Activated CD4-positive, alpha-beta T cell treated with anti-CD3 and anti-CD28 coated beads for 24 hours (primary cell): Measurements from ENCODE around the gene HEG1.

Source experiments
- DNase-seq, 2 donors: peaks; one replicate each; pipeline ENCODE4 v3.0.0-alpha.2; 2020; ENCODE audit warnings: low read depth in 2 of 2

The HEG1 gene

DNA sequence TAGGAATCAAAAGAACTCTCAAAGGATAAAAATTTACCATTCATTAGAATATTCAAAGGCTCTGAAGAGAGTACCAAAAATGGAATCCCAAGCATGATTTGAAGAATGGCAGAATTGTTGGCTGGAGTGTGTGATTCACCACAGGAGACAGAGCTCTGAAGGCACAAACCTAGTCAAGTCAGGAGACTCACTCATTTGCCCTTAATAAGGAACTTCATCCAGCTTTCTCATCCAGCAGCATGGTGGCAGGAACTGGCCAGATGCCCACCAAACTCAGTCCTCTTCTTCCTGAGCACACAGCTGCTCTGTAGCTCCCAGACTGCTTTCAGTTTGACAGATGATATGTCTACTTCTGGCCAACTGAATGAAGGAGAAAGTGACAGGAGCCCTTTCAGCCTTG lies 16.5 kb upstream of the HEG1 start:
- DNase-seq = no peak

DNA sequence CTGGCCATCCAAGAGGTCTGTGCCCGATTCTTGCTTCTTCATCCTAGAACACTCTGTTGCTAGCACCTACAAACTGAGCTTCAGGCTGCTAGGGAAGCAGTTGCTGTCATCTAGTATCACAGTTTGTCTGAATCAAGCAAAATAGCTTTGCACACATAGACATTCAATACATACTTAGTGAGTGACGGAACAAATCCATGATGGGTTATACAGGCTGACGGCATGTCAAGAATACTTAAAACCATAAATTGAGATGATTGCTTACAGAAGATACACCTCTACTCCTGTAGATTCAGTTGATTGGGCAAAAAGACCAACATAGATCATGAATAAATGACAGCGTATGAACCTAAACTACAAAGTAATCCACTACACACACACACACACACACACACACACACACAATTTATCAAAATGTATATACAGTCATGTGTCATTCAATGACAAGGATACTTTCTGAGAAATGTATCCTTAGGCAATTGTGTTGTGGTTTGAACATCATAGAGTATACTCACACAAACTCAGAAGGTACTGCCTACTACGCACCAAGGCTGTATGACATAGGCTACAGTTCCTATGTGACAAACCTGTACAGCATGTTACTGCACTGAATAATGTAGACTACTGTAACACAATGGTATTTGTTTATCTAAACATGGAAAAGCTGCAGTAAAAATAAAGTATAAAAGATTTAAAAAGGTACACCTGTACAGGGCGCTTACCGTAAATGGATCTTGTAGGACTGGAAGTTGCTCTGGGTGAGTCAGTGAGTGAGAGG lies 14.4 kb upstream of the HEG1 start:
- no peak for DNase-seq

DNA sequence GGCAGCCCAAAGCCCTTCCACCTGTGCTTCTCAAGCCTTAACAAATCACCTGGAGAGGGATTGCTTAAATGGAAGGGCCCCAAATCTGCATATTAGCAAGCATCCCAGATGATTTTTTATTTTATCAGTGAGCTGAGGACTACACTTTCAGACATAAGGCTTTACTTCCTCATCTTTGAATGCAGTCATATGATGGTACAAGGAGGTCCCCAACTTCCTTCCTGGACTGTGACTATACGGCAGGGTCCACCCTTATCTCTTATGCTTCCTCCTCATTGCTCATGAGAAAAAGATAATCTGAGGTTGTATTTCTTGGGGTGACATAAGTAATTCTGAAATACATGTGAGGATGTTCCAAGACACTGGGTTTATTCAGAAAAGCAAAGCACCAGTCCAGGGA lies 13.7 kb upstream of the HEG1 start:
- DNase-seq = no peak

DNA sequence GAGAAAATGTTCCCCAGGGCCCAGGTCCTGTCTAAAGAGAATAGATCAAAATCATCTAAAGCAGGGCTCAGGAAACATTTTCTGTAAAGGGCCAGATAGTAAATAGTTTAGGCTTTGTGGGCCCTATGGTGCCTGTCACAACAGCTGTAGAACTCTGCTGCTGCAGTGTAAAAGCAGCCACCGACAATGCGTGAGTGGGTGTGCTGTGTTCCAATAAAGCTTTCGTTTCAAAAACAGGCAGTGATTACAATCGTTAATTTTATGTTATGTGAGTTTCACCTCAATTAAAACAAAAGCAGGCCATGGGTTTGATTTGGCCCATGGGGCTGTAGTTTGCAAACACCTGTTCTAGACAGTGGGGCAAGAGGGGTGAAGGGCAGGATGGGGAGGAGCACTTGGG lies 12.5 kb upstream of the HEG1 start:
- DNase-seq = no peak

DNA sequence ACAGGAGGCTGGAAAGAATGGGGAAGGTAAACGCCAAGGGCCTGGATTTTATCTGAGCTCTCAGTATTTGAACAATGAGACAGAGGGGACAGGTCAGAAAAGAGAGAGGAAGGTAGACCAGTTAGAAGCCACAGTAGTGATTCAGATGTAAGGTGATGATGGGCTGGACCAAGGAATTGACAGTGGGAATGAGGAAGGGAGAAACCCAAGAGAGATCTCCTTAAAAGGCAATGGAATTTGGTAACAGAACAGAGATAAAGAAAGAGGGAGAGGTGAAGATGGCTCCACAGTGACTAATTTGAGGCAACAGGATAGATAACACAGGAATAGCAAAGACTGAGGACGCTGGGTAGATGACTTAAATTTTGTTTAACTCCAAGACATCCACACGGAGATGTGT lies 11.4 kb upstream of the HEG1 start:
- no peak for DNase-seq

DNA sequence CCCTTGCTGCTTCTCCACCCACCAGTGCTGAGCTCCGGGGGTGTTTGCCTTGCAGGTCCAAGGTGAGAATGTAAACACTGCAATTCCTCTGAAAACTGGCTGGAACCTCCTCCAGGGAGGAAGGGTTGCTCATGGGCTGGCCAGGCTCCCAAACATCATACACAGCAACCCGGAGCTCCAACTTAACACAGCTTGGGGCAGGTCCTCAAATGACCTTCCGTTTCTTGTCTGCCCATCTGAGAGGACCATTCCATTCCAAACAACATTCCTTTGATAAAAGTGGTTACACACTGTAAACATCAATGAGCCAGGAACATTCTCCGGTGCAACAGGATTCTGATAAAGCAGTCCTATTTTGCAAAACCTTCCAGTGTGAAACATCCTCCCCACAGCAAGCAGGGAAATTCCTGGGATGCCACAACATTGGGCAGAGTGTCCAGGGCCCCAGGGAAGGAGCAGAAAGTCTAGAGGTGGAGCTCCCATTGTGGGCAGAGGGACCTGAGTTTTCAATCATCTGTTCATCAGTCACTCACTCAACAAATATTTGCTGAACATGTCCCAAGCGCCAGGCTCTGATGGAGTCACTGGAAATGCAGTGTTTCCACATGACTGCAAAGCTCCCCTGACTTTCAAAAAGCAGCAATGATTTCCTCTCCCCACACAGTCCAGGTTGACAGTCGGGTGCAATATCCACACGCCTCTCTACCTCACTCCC lies 7.3 kb upstream of the HEG1 start:
- no peak for DNase-seq

DNA sequence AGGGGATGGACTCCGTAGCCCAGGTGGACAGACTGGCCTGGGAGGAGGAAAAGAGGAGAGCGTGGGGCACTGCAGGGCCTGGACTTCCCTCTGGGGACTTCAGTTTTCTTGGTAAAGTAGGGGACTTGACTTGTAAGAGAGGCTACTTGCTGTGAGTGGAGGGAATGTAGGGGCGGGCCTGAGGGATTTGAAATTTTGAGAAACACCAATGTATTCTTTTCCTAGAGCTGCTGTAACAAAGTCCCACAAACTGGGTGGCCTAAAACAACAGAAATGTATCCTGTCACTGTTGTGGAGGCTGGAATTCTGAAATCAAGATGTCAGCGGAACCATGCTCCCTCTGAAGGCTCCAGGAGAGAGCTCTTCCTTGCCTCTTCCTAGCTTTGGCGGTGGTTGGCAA lies 5.8 kb upstream of the HEG1 start:
- no peak for DNase-seq

DNA sequence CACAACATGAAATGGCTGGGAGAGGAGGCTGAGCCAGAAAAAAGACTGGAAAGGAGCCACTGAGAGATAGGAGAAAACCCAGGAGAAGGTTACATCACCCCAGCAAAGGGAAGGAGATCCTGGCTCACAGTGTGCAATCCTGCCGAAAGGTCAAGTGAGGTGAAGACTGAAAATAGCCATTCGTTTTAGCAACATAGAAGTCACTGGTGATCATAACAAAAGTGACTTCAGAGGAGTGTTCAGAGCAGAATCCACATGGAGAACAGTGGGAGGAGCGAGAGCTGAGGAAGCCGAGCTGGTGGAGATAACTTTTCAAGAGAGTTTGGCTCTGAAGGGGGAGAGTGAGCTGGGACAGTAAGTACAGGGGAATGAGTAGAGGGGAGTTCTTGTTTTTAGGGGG lies 5.4 kb upstream of the HEG1 start:
- DNase-seq = no peak

DNA sequence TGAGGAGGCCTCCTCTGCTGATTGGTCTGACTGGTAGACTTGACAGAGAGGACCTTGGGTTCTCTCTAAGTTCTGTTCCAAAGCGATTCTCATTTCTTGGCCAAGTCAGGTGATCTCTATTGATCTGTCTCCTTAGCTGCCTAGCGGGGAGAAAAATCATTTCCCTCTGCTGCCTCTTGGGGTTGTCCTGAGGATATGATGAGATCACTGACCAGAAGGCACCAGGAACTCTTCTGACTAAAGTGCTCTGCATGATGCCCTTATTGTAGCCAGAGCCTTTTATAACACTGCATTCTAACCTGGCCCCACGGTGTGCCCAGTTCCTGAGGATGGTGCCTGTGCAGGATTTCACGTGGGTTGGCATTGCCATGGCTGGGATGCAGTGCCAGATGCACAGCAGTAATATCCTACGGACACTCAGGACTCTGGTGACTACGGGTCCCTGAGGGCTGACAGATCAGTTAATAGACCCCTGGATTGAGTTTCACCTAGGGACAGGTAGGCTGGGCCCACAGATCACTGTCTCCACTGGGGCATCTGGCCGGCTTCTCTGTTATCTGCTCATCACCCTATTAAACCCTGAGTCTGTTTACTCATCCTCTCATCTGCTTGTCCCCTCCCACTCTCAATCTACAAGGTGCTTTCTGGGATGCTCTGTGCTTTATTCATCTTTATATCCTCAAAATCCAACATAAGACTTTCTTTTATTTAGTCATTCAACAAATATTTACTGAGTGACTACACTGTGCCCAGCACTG lies 3.9 kb upstream of the HEG1 start:
- DNase-seq = no peak

DNA sequence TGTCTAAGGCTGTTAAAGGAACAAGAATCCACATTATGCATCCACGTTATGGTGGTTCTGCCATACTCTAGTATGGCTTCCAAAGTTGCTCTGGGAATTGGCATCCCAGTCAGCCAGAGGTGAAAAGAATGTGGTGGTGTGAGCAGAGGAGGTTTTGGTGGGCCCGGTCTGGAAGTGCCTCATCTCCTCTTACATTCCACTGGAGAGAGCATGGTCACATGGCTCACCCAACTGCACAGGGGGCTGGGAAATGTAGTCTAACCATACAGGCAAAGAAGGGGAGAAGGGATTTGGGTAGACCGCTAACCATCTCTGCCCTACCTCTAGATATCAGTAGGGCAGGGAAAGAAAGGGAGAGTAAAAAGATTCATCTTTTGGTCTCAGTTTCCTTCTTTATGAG lies 3.2 kb upstream of the HEG1 start:
- DNase-seq = no peak

DNA sequence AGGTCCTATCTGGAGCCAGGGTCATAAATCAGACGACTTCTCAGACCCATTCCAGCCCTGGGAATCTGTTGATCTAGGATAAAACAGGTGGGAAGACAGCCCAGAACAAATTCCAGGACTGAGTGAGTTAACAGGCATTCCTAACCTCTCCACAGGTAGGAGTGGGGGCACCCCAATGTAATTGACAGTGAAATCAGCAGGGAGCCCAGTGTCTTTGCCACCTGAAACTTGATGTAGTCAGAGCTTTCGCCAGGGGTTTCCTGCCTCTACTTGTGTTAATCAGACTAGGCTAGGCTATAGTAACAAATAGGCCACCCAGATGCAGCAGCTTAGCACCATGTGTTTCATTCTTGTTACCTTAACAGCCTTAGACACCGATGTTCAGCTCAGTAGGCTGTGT lies 2.7 kb upstream of the HEG1 start:
- DNase-seq = no peak

DNA sequence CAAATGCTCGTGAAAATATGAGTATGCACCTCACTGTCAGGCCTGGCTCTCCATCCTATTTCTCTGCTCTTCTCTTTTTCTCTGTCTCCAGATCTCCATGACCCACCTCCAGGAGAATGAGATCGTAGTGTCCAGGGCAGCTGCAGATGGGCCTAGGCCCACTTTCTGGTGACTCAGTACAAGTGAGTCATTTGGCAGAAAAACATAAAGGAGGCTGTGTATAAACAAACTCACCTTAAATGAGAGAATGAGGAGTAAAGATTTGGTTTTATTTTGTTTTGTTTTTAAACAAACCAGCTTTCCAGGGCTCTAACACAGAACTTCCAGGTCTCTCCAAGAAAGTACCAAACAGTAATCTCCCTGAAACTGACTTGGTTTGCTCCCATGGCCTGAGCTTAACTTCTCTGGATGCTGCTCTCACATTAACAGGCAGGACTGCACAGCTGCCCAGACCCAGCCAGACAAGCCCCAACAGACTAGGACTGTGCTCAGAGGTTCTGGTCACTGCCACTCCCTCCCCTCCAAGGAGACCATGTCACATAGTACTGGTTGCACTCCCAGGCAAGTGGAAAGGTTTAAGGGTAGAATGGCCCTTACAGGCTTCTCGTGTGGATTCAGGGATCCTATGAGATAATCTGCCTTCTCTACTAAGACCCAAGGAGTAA lies 1.5 kb upstream of the HEG1 start:
- no peak for DNase-seq

DNA sequence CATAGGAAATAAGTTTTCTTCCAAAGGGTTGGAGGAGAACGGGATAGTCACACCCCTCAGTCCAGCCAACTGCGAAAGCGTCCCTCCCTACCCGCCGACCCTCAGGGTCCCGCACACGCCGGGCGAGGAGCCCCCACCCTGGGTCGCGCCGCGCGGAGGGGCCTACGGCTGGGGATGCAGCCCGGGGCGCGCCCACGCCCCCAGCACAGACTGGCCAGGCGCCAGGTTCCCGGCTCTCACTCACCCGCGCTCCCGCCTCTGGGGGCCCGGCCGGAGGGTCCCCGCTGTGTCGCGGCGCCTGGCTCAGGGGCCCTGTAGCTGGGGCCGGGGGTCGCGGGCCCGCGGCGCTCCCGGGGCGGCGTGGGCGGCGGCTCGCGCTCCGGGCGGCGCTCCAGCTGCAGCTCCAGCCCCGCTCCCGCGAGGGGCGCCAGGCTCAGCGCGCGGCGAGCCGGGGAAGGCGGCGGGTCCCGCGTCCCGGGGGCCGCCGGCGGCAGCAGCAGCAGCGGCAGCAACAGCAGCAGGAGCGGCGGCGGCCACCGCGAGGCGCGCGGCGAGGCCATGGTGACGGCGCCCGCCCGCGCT lies 375 bp downstream of the HEG1 start:
- no peak for DNase-seq

DNA sequence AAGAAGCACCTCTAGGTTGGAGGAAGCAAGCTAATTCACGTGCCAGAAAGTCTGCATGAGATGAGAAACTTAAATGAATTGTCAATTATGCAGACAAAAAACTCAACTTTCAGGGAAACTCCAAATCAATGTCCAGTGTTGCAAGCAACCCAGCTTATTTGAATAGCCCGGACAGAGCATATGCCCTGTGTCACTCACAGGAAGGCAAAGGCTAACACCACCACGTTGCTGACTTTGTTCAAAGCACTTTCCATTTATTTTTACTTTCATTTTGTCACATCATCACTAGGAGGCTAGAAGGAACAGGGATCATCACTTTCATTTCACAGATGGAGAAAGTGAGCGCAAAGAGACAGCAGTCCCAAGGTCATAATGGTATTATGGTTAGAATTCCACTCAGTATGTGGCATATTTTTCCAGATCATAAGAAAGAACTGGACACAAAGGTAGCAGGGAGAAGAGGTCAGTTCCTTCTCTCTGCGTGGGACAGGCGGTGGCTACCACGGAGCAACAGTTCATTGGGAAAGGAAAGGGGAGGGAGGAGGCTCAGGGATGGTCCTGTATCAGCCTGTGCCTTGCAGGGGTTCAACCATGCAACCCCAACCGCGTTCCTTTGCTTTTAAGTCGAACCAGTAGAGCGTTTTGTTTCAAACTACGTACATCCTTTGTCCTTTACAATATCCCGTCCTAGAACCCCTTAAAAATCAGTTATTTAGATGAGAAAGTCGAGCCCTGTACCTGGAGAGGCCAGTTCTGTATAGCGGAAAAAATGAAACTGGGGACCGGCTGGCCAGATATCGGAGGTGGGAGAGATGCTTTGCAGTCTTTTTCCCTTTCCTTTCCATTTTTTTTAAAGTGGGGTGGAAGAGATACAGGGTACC lies 1.1 kb downstream of the HEG1 start:
- no peak for DNase-seq

DNA sequence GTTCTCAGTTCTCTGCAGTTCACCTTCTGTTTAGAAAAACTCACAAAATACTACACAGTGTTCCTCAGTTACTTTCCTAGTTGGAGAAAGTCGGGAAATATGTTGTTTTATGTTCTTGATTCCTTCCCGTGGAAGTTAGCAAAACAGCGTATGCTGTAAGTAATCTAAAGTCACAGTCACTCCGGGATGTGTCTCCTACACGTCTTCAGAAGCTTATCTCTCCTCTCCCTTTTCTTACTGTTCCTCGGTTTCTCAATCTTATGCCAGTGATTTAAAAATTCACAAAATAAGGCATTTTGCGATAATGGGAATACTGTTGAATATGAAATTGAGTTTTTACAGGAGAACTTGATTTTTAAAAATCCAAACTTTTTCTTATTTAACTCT lies 1.7 kb downstream of the HEG1 start:
- no peak for DNase-seq

DNA sequence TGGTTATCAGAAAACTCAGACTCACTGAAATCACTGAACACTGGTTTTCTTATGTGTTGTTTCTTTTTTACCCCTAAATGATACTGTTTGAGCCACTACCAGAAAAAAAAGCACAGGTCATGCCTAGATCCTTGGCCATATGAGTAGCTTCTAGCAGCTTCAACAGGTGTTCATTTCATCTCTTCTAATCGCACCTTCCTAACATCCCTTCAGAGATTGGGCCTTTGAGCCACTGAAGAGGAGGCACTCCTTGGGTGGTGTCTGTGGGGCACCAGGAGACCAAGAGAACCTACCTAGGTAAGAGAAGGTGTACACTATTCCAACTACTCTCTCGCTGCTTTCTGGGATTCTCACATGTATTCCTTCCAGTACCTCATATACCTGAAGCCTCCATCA lies 2.5 kb downstream of the HEG1 start:
- DNase-seq = no peak

DNA sequence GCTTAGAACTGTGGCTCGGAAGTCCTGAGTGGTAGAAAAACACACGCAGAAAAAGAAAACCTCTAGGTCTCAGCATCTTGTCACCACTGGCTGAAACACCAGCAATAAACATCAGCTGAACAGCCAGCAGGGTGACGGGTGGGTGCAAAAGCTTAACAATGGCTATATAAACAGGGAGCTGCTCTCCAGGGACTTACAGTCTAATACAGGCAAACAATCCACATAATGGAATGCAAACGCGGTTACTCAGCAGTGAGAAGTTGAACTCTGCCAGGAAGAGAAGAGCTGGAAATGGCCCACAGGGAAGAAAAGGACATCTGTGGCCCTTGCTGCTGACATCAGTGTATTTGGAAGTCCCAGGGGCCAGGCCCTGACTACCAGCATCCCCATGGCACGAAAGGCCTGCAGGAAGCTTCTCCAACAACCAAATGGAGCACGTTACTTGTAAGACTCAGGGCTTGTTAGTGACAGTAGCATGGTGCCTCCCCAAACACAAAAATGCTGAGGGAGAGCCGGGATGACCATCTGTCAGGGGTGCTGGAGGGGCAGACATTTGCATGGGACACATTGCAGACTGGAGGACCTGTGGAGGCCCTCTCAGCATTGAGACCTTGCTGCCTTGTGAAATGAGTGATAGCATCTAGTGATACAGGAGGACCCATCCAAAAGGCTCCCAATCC lies 3.0 kb downstream of the HEG1 start:
- no peak for DNase-seq

DNA sequence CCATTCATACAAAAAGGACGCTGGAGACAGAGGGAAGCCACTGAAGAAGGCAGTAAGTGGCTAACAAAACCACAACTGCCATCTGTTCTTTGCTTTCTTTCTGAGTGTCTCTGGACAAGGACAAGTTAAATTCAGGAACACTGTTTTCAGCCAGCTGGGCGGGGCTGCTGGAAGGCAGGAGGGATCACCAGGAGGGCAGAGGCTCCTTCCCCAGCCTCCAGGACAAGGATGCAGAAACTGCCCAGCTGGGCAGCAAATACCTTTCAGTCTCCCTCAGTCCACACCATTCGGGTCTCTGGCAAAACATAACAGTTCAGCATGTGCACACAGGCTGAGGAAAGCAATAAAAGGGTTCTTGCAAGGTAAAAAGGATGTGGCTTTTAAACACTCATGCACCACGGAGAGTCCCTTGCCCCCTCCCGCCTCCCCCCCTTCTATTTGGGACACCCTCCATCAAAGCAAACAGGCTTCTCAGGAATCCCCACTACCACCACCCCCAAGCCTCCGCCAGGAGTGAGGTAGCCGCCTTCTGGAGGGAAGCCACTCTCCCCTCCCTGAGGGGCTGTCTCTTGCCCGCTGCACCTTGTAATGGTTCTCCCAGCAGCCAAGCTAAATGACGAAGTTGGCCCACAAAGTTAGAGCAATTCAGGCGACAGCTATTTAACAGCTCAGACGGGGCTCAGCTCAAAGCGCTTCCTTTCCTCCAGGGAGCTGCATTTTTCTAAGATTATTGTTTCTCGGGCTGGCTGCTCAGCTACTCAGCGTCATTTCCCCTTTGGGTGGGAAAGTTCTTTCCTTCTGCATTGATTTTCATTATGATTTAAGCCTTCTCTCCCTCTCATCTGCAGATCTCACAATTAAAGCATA lies 3.8 kb downstream of the HEG1 start:
- DNase-seq = peak; percentile 44 to 48

DNA sequence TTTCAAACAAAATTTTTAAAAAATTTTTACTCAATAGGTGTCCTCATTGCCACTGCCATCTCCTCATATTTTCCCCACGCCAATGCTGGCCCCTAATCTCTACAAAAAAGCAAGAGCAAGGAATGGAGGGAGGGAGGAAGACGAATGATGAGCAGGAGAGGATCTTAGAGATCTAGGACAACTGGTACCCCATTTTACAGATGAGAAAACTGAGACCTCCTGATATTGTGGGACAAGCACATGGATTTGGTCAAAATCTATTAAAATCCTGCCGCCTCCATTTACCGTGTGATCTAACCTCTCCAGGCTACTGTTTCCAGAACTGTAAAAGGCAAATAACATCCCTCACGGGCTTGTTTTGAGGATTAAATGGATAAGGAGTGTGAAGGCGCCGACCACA lies 4.6 kb downstream of the HEG1 start:
- no peak for DNase-seq
